Astrocyte (in vitro differentiated cells and primary cell): ENCODE data around the gene DDX17. TPM values are rescaled to one million over a fixed set of nuclear protein-coding genes. Genes with fewer than 3 reads are reported as not detected.

Experiments used
- DNase-seq: peaks from one replicate; pipeline ENCODE4 v3.0.0-alpha.2; 2010; ENCODE audit warnings: low read depth
- FAIRE-seq: peaks from 2 replicates; lab custom pipeline; 2011; peaks lifted over from hg19 to GRCh38; lab: Jason Lieb, UNC
- H2AFZ ChIP-seq: 2 replicates; pipeline ENCODE4 v1.6.0; 2012; ENCODE audit warnings: low read depth, low read length, inconsistent platforms
- H3K27ac ChIP-seq: 2 replicates; pipeline ENCODE4 v1.5.1; 2011; ENCODE audit warnings: low read depth, low read length, inconsistent platforms
- H3K27me3 ChIP-seq: 2 replicates; pipeline ENCODE4 v1.6.0; 2011; ENCODE audit warnings: low read length, inconsistent platforms; ENCODE audit not compliant: insufficient read depth
- H3K36me3 ChIP-seq: 2 replicates; pipeline ENCODE4 v1.5.1; 2011; ENCODE audit warnings: low read length, inconsistent platforms; ENCODE audit not compliant: insufficient read depth
- H3K4me1 ChIP-seq: 2 replicates; pipeline ENCODE4 v1.5.1; 2011; ENCODE audit warnings: low read length, inconsistent platforms; ENCODE audit not compliant: insufficient read depth
- H3K4me2 ChIP-seq: 2 replicates; pipeline ENCODE4 v1.6.0; 2012; ENCODE audit warnings: low read length, inconsistent platforms
- H3K4me3 ChIP-seq: 2 replicates; pipeline ENCODE4 v1.5.1; 2011; ENCODE audit warnings: low read depth, mild to moderate bottlenecking, low read length, inconsistent platforms; ENCODE audit not compliant: insufficient read depth
- H3K79me2 ChIP-seq: 2 replicates; pipeline ENCODE4 v1.6.0; 2012; ENCODE audit warnings: mild to moderate bottlenecking, low read length, inconsistent platforms; ENCODE audit not compliant: insufficient read depth
- H3K9ac ChIP-seq: 2 replicates; pipeline ENCODE4 v1.6.0; 2012; ENCODE audit warnings: mild to moderate bottlenecking, low read length, inconsistent platforms
- H3K9me3 ChIP-seq: 2 replicates; pipeline ENCODE4 v1.5.1; 2012; ENCODE audit warnings: low read depth, mild to moderate bottlenecking, low read length, inconsistent platforms; ENCODE audit not compliant: insufficient read depth
- H4K20me1 ChIP-seq: 2 replicates; pipeline ENCODE4 v1.6.0; 2012; ENCODE audit warnings: low read length, inconsistent platforms; ENCODE audit not compliant: insufficient read depth
- H3K27ac Mint-ChIP-seq: one replicate; pipeline ENCODE4 v1.8.0; 2021; ENCODE audit warnings: mild to moderate bottlenecking, mixed read lengths; ENCODE audit not compliant: unreplicated experiment
- H3K27me3 Mint-ChIP-seq: one replicate; pipeline ENCODE4 v1.8.0; 2021; ENCODE audit warnings: low read depth, mixed read lengths; ENCODE audit not compliant: unreplicated experiment
- H3K36me3 Mint-ChIP-seq: one replicate; pipeline ENCODE4 v1.8.0; 2021; ENCODE audit warnings: low read depth, mixed read lengths; ENCODE audit not compliant: unreplicated experiment
- H3K4me1 Mint-ChIP-seq: one replicate; pipeline ENCODE4 v1.8.0; 2021; ENCODE audit warnings: low read depth, mixed read lengths; ENCODE audit not compliant: unreplicated experiment
- H3K4me3 Mint-ChIP-seq: one replicate; pipeline ENCODE4 v1.8.0; 2021; ENCODE audit warnings: mild to moderate bottlenecking, moderate library complexity, mixed read lengths; ENCODE audit not compliant: unreplicated experiment
- H3K9me3 Mint-ChIP-seq: one replicate; pipeline ENCODE4 v1.8.0; 2021; ENCODE audit warnings: mild to moderate bottlenecking, mixed read lengths; ENCODE audit not compliant: unreplicated experiment
- EZH2 ChIP-seq: IDR thresholded peaks from 2 replicates; pipeline ENCODE4 v1.6.1; 2012; ENCODE audit warnings: mild to moderate bottlenecking, low read length, inconsistent platforms; ENCODE audit not compliant: insufficient read depth
- total RNA-seq: library from RNA; stranded (reverse); gene quantifications from 2 replicates; pipeline ENCODE4 v1.2.1, GENCODE V29; 2021
- TF ChIP-seq, protein P1 (sequence below): IDR thresholded peaks from 2 replicates; pipeline ENCODE4 v1.5.1; 2011; ENCODE audit warnings: low read depth, mild to moderate bottlenecking, inconsistent platforms, low read length, moderate library complexity; ENCODE audit not compliant: insufficient read depth

DDX17 gene
- total RNA-seq, 1 donor from 2014 or later: 258 TPM

- Histone ChIP-seq H3K4me1 (peaks cover 4% of the 10 kb centered on the region), H3K79me2 (no peaks in the 10 kb centered on the region), H4K20me1 (peaks cover 7% of the 10 kb centered on the region), H3K4me3 (no peak overlapping the region), H3K9ac (no peak overlapping the region), H3K9me3 (no peaks in the 10 kb centered on the region), H3K36me3 (no peaks in the 10 kb centered on the region), H2AFZ (no peak overlapping the region), H3K27me3 (peaks cover 43% of the 10 kb centered on the region), H3K4me2 (peak overlapping the region; percentile 10), H3K27ac (no peak overlapping the region)
- H3K27ac Mint-ChIP-seq: no peak overlapping the region
- H3K36me3 Mint-ChIP-seq: no peaks in the 10 kb centered on the region
- peak; percentile 67 for TF ChIP-seq EZH2
- TF ChIP-seq, protein P1, sequence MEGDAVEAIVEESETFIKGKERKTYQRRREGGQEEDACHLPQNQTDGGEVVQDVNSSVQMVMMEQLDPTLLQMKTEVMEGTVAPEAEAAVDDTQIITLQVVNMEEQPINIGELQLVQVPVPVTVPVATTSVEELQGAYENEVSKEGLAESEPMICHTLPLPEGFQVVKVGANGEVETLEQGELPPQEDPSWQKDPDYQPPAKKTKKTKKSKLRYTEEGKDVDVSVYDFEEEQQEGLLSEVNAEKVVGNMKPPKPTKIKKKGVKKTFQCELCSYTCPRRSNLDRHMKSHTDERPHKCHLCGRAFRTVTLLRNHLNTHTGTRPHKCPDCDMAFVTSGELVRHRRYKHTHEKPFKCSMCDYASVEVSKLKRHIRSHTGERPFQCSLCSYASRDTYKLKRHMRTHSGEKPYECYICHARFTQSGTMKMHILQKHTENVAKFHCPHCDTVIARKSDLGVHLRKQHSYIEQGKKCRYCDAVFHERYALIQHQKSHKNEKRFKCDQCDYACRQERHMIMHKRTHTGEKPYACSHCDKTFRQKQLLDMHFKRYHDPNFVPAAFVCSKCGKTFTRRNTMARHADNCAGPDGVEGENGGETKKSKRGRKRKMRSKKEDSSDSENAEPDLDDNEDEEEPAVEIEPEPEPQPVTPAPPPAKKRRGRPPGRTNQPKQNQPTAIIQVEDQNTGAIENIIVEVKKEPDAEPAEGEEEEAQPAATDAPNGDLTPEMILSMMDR: no peak
- DNase-seq: no peak
- no peak for FAIRE-seq
- H3K4me1 Mint-ChIP-seq: no peaks in the 10 kb centered on the region
- H3K9me3 Mint-ChIP-seq: no peaks in the 10 kb centered on the region
- H3K4me3 Mint-ChIP-seq: peak overlapping the region; percentile 40
- H3K27me3 Mint-ChIP-seq: peaks cover 57% of the 10 kb centered on the region
These were observed 55.8 kb downstream of the DDX17 start for GRCh38 chr22:38450234-38450797.

GRCh38 chr22:38449776-38450175, 56.3 kb downstream of the DDX17 start:
- Mint-ChIP-seq H3K36me3 (no peaks in the 10 kb centered on the region), H3K4me1 (no peaks in the 10 kb centered on the region), H3K9me3 (no peaks in the 10 kb centered on the region), H3K4me3 (no peak overlapping the region), H3K27me3 (peaks cover 60% of the 10 kb centered on the region), H3K27ac (no peak overlapping the region)
- Histone ChIP-seq H3K9ac (no peak overlapping the region), H3K4me2 (peak overlapping the region; percentile 10), H3K36me3 (no peaks in the 10 kb centered on the region), H3K9me3 (no peaks in the 10 kb centered on the region), H3K4me1 (peaks cover 4% of the 10 kb centered on the region), H3K27me3 (peaks cover 42% of the 10 kb centered on the region), H4K20me1 (peaks cover 7% of the 10 kb centered on the region), H3K27ac (no peak overlapping the region), H2AFZ (no peak overlapping the region), H3K79me2 (no peaks in the 10 kb centered on the region), H3K4me3 (no peak overlapping the region)
- TF ChIP-seq, protein P1: no peak
- no peak for TF ChIP-seq EZH2
- DNase-seq (no peak), FAIRE-seq (no peak)

- no peak overlapping the region for H3K27ac Mint-ChIP-seq
- DNase-seq (no peak), FAIRE-seq (no peak)
- H4K20me1 ChIP-seq: peaks cover 4% of the 10 kb centered on the region
- peaks cover 4% of the 10 kb centered on the region for H3K4me1 ChIP-seq
- no peak overlapping the region for H3K27ac ChIP-seq
- peaks cover 37% of the 10 kb centered on the region for H3K27me3 ChIP-seq
- H3K36me3 Mint-ChIP-seq: no peaks in the 10 kb centered on the region
- H3K27me3 Mint-ChIP-seq: peaks cover 60% of the 10 kb centered on the region
- H3K9me3 ChIP-seq: no peaks in the 10 kb centered on the region
- no peak for TF ChIP-seq EZH2
- TF ChIP-seq, protein P1: no peak
- H3K4me2 ChIP-seq: no peak overlapping the region
- H3K4me1 Mint-ChIP-seq: no peaks in the 10 kb centered on the region
- no peak overlapping the region for H2AFZ ChIP-seq
- H3K4me3 Mint-ChIP-seq: no peak overlapping the region
- no peak overlapping the region for H3K4me3 ChIP-seq
- H3K79me2 ChIP-seq: no peaks in the 10 kb centered on the region
- H3K9ac ChIP-seq: no peak overlapping the region
- no peaks in the 10 kb centered on the region for H3K9me3 Mint-ChIP-seq
- H3K36me3 ChIP-seq: no peaks in the 10 kb centered on the region
These were observed 57.0 kb downstream of the DDX17 start for GRCh38 chr22:38448945-38449745.
